ENCODE data around the gene ABCC5.
"Not testable (repeated sequence)": the region's sequence is repeated elsewhere in the genome, so short reads cannot be mapped to it uniquely, and the experiment has no call there.

ABCC5 gene

DNA sequence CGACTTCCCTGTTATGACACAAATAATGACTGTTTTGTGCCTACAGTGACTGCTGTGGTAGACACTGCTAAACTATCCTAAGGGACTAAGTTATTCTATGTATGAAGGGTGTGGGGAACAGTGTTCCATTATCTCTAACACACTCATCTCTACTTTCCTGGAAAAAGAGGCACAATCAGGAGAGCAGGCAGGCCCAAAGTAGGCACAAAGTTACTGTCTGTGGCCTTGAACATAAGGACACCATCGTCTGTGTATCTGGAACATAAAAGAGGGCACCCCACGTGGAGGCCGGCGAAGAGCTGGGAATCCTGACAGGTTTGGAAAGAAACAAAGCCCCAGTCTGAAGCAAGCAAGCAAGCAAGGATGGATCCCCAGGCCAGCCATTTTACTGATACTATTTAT lies 1.5 kb downstream of the ABCC5 start:
- no peak for DNase-seq (ENCODE audit: low spot score)

- no peak for DNase-seq (ENCODE audit: low spot score)
Observed at GRCh38 chr3:184015381-184016019, 2.2 kb downstream of the ABCC5 start.

GRCh38 chr3:184011937-184012889 lies 5.5 kb downstream of the ABCC5 start:
- no peak for DNase-seq (ENCODE audit: low spot score)

- DNase-seq (ENCODE audit: low spot score), result no peak
Observed at GRCh38 chr3:184011230-184011876, 6.3 kb downstream of the ABCC5 start.

DNA sequence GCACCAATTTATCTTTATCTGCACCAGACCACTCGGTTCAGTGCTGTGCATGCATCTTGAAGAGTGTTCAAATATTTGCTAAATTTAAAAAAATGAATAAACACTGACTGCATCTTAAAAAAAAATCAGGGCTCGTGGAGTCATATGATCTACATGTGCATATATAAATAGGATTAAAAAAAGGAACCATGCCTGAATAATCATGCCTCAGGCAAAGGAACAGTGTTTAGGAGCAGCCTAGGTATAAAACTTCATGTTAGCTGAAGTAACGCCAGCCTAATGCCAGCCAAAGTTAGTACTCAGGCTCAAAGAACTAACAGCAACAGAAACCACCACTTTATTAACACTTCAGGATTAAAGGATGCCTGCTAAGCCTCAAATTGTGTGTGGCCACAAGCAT lies 9.5 kb downstream of the ABCC5 start:
- no peak for DNase-seq (ENCODE audit: low spot score)

GRCh38 chr3:184007143-184007813 lies 10.4 kb downstream of the ABCC5 start:
- not testable (repeated sequence) for DNase-seq (ENCODE audit: low spot score)

- peak; percentile 12 for DNase-seq (ENCODE audit: low spot score)
Observed at GRCh38 chr3:184005941-184006507, 11.7 kb downstream of the ABCC5 start.

DNA sequence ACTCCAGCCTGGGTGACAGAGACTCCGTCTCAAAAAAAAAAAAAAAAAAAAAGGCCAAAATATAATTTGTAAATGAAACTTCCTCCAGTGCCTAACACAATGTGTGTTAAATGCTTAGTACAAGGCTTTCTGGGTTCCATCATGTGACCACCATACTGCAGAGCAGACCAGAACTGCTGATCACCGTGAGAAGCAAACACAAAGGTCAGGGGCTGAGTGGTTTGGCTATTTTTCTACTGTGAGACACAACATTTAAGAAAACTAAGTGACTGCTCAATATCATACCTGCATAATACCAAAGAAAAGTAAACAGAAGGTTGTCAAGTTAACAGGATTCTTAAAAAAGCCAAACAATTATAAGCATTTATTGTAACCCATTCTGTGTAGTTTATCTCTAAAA lies 13.2 kb downstream of the ABCC5 start:
- no peak for DNase-seq (ENCODE audit: low spot score)

- DNase-seq (ENCODE audit: low spot score), result no peak
Observed at GRCh38 chr3:184003187-184003967, 14.3 kb downstream of the ABCC5 start.

DNA sequence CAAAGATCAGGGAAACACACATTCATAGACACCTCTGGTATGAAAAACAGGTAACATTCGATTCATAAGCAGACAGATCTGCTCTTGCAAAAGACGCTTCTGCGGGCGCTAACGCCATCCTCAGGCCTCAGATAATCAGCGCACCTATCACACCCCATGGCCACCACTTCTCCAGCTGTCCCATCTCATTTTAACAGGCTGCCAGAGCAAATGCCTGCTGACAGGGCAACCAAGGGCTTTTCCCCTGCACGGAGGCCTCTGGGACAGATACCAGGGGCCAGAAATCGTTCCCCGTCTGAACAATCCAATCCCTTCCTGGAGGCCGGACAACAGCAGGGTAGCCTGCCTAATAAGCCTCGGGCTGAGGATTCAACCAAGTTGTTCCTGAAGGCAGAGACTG lies 15.2 kb downstream of the ABCC5 start:
- no peak for DNase-seq (ENCODE audit: low spot score)

DNA sequence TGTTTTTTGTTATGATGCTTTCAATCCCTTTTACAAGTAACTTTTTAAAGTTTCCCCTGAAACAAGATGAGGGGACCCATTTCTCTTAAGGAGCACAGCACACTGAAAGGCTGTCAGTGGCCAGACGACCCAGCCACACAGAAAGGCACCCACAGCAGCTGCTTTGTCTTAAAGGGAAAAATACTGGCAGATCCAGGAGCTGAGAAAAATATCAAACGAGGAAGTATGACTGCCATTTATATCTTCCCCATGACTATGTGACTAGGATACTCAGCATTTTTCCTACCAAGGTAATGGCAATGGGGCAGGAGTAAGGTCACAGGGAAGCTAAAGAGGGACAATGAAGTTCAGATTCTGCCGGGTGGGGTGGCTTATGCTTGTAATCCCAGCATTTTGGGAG lies 15.9 kb downstream of the ABCC5 start:
- DNase-seq (ENCODE audit: low spot score), result no peak

DNA sequence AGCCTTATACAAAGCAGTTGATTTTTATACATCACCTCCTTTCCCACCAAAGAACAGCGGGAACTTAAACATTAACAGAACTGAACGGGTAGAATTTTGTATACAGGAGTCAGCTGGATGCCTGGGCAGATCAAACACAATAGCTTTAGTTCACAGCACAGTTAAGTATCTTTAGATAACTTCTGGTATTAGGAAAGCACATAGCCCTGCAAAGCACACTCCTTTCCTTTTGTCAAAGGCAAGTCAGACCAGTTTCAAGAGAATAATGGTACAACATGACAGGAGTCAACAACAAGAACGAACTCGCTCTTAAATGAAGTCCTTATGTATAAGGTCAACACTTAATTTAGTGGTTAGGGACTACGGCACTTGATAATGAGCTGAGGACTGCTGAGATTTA lies 26.3 kb downstream of the ABCC5 start:
- DNase-seq (ENCODE audit: low spot score), result no peak

DNA sequence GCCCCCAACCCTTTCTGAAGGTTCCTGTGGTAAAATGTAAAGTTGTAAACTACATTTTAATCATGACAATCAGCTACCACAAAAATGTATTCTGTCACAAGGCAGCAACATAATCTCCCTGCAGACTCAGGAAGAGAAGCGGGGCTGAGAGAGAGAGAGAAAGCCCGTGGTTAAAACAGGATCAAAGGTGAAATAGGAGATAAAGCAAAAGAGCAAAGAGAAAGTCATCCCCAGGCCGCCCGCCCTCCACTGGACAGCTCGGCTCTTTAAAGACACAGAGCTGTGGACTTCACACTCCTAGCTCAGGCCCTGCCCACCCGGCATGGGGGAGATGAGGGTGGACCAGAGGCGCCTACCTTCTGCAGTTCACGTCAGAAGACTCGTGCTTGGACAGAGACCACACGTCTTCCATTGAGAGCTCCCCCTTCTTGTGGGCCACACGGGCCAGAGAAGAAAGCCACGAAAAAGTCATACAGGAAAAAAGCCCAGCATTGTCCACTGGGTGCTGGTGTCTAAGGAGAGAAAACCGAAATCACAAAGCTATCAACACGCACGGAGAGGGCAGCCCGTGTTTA lies 29.4 kb downstream of the ABCC5 start:
- no peak for DNase-seq (ENCODE audit: low spot score)

- DNase-seq (ENCODE audit: low spot score), result no peak
Observed at GRCh38 chr3:183987000-183987600, 30.6 kb downstream of the ABCC5 start.

GRCh38 chr3:183984749-183985729 lies 32.6 kb downstream of the ABCC5 start:
- no peak for DNase-seq (ENCODE audit: low spot score)

GRCh38 chr3:183984127-183984740 lies 33.5 kb downstream of the ABCC5 start:
- DNase-seq (ENCODE audit: low spot score), result no peak

DNA sequence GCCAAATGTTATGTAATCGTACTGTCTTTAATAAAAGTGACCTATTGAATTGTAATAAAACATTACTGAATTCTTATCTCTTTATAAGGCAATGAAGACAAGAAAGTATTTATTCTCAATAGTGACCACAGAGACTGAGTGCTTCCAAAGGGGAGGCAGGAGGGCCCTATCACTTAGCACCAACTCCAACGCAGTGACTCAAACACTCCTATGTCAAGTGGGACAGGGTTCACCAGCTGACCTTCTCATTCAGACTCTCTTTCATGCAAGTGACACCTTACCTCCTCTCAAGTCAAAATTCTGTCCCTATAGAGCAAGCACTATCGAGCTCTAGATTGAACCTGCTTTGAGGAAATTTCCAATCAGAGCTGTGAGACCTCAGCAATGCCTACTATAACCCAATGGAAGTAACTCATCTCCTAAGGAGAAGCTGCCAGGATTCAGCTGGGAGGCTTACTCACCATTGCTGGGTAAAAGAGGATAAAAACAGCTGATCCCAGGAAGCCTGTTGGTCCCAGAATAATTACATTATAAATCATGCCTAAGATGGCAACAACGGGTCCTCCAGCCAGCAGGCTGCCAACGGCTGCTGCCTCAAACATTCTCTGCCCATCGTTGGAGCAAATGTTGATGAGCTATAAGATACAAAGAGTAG lies 35.6 kb downstream of the ABCC5 start:
- no peak for DNase-seq (ENCODE audit: low spot score)

DNA sequence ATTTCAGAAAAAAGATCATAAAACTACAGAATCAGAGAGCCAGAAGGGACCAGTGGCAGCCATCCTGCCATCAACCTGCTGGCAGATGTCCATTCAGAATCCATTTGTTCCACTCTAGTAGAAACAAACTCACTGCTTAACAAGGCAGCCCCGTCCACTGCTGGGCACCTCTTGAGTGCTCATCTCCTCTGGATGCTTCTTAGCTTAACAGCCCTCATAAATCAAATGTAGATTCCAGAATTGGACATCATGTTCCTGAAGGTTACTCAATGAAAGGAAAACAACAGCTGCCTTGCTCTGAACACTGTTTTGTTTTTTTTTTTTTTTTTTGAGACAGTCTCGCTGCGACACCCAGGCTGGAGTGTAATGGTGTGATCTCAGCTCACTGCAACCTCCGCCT lies 37.3 kb downstream of the ABCC5 start:
- DNase-seq (ENCODE audit: low spot score), result no peak
